Activated CD4-positive, alpha-beta memory T cell treated with anti-CD3 and anti-CD28 coated beads for 36 hours (primary cell): ENCODE data around the gene DTNBP1. TPM values are rescaled to one million over a fixed set of nuclear protein-coding genes. Genes with fewer than 3 reads are reported as not detected.

ENCODE experiments used
- CTCF ChIA-PET: fragments of 350-600 bp; sonication (Branson Sonifier 250); formaldehyde crosslinking; loops from one replicate; lab custom pipeline; 2021; ENCODE audit warnings: antibody characterized with exemption, inconsistent platforms; lab: Charles Lee
- POLR2A ChIA-PET: fragments of 350-600 bp; sonication (Branson Sonifier 250); formaldehyde crosslinking; loops from one replicate; lab custom pipeline; 2021; ENCODE audit warnings: antibody characterized with exemption; lab: Charles Lee
- DNase-seq: peaks from one replicate; pipeline ENCODE4 v3.0.0-alpha.2; 2020
- H3K27ac Mint-ChIP-seq: one replicate; pipeline ENCODE4 v1.8.0; 2021; ENCODE audit warnings: mixed read lengths
- H3K27me3 Mint-ChIP-seq: one replicate; pipeline ENCODE4 v1.8.0; 2021; ENCODE audit warnings: mixed read lengths
- H3K36me3 Mint-ChIP-seq: one replicate; pipeline ENCODE4 v1.8.0; 2021; ENCODE audit warnings: mixed read lengths
- H3K4me1 Mint-ChIP-seq: one replicate; pipeline ENCODE4 v1.8.0; 2021; ENCODE audit warnings: low read depth, mixed read lengths
- H3K4me3 Mint-ChIP-seq: one replicate; pipeline ENCODE4 v1.8.0; 2021; ENCODE audit warnings: mild to moderate bottlenecking, mixed read lengths
- H3K9me3 Mint-ChIP-seq: one replicate; pipeline ENCODE4 v1.8.0; 2021; ENCODE audit warnings: mixed read lengths
- intact Hi-C: fragments of 100-400 bp; cut with micrococcal nuclease; formaldehyde crosslinking; loops from one replicate; pipeline ENCODE4 v1.15.1; 2023
- total RNA-seq, 2 experiments: library from RNA; stranded (reverse); gene quantifications; one replicate each; pipeline ENCODE4 v1.2.3, GENCODE V29; 2021

Gene DTNBP1
- total RNA-seq, 2 experiments from 2014 or later, result 22.9 to 24.3 TPM

DNA sequence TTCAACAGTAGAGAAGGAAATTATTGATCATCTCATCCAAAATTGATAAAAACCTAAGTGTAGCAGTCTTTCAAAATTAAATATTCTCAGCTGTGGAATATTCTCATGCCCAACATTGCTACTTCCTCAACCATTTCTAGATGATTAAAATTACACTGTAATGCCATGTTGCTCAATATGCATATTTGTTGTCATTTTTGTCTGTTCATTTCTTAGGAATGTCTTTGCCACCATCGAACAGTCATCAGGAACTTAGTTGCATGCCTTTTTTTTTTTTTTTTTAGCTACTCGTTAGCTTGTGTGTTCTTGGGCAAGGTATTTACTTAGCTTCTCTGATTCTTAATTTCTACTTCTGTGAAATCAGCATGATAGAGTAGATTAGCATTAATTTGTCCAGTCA is 188.6 kb downstream of the DTNBP1 start:
- H3K9me3 Mint-ChIP-seq, result no peaks in the 10 kb centered on the region
- DNase-seq, result no peak
- H3K4me3 Mint-ChIP-seq, result no peak overlapping the region
- peaks cover 25% of the 10 kb centered on the region for H3K4me1 Mint-ChIP-seq
- H3K27me3 Mint-ChIP-seq, result no peaks in the 10 kb centered on the region
- intact Hi-C loops, result no loop called here
- ChIA-PET CTCF (interaction anchor here (0.5 to 1.0 kb wide), 4 partner anchors 9 to 151 kb away, joined by 3 to 5 read pairs (median 3); no protein-coding TSS in a partner anchor), POLR2A (interaction anchor here (0.6 kb wide), 1 partner anchor 108 kb away, joined by 3 read pairs; no protein-coding TSS in a partner anchor)
- no peak overlapping the region for H3K27ac Mint-ChIP-seq
- peaks cover 48% of the 10 kb centered on the region for H3K36me3 Mint-ChIP-seq

DNA sequence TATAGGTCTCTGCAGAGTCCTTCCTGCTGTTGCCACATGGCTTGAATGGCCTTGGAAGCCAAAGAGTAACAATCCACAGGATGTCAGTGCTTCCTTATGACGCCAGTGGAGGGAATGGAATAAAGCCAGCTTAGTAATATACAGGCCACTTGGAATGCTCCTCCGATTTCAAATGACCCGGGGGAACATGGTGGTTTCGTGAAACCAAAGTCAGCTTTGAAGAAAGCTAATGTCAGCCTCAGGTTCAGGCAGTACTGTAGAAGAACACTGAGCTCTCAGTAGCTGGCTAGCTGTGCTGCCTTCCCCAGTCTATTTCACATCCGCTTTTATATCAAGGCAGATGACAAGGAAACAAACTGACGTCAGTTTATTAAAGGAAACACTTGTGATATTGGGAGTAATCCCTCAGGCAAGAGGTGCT is 189.1 kb downstream of the DTNBP1 start:
- H3K4me1 Mint-ChIP-seq, result peaks cover 22% of the 10 kb centered on the region
- H3K27ac Mint-ChIP-seq, result no peak overlapping the region
- H3K4me3 Mint-ChIP-seq, result no peak overlapping the region
- no peaks in the 10 kb centered on the region for H3K27me3 Mint-ChIP-seq
- CTCF ChIA-PET, result interaction anchor here (1.0 kb wide), 1 partner anchor 8 kb away, joined by 5 read pairs; no protein-coding TSS in a partner anchor
- no peak for DNase-seq
- no peaks in the 10 kb centered on the region for H3K9me3 Mint-ChIP-seq
- POLR2A ChIA-PET, result no interaction called here
- intact Hi-C loops, result no loop called here
- peaks cover 47% of the 10 kb centered on the region for H3K36me3 Mint-ChIP-seq

DNA sequence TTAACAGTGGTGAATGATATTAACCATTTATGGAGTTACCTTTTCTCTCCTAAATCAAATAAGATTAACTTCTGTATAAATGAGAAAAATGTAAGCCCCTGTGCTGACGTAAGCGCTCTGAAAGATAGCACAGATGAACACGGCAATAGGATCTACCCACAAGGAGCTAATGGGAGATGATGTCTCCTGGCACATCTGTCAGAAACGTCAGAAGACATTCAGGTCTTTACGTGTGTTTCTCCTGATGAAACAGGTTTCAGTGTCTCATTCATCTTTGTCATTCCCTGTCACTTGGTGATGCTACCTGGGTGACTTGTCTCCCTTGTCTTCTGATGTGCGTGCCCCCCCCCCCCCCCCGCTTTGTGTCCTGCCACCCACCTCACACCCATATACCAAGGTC is 189.7 kb downstream of the DTNBP1 start:
- ChIA-PET CTCF (no interaction called here), POLR2A (no interaction called here)
- DNase-seq, result no peak
- H3K27ac Mint-ChIP-seq, result no peak overlapping the region
- peaks cover 53% of the 10 kb centered on the region for H3K36me3 Mint-ChIP-seq
- no peaks in the 10 kb centered on the region for H3K9me3 Mint-ChIP-seq
- no peaks in the 10 kb centered on the region for H3K27me3 Mint-ChIP-seq
- peaks cover 22% of the 10 kb centered on the region for H3K4me1 Mint-ChIP-seq
- H3K4me3 Mint-ChIP-seq, result no peak overlapping the region
- intact Hi-C loops, result no loop called here
